ENCODE results near the gene FAM107A.
A peak's percentile ranks its signal among the peaks of the same experiment; 100 is the strongest.

The FAM107A gene

DNA sequence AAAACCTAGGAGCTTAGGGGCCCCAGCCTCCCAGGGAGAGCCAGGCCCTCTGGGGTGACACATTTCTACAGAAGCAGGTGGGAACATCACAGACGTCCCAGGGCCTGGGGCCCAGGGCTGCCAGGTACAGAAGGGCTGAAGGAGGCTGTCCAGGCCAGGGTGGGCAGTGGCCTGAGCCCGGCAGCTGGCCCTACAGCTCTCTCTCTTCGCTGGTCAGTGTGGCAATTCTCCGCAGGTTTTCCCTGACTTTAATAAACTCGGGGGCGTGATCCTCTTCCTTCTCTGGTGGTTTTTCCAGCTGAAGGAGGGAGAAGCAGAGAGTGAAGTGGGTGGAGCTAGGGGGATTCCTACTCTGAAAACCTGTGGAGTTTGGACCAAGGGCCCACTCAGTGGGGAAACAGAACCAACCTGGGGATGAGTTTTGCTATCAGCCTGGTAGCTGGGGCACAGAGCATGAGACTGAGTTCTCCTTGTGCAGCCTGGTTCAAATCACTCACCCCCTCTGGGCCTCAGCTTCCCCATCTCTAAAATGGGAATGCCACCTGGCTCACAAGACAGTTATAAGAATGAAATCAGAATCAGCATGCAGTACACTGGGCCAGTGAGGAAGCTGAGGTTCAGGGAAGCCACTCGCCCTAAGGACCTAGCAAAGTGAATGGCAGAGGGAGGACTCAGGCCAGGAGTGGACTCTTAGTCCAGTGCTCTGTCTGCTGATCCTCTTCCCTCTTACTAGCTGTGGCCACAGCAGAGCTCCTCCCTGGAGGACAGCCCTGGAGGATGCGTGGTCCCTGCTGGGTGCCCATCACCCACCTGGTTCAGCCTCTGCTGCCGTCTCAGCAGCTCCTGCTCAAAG, 10.6 kb downstream of the FAM107A start:
- H3K4me1 ChIP-seq (ENCODE audit: control insufficient read depth, insufficient read depth, low read length, poor library complexity, severe bottlenecking) = peaks cover 19% of the 10 kb centered on the region
- H3K4me3 ChIP-seq (ENCODE audit: extremely low read depth, insufficient read depth, low read length, poor library complexity, severe bottlenecking) = no peak overlapping the region
- no peaks in the 10 kb centered on the region for H3K9me3 ChIP-seq (ENCODE audit: control insufficient read depth, low read length)
- no peak overlapping the region for H3K27ac ChIP-seq (ENCODE audit: low read depth, low read length, severe bottlenecking)
- H3K36me3 ChIP-seq (ENCODE audit: control insufficient read depth, insufficient read depth, low read length) = no peaks in the 10 kb centered on the region
- 82 to 90% methylated on average over 9 of the region's 9 CpGs for WGBS, 2 experiments (ENCODE audit: insufficient coverage in 2 of 2)

DNA sequence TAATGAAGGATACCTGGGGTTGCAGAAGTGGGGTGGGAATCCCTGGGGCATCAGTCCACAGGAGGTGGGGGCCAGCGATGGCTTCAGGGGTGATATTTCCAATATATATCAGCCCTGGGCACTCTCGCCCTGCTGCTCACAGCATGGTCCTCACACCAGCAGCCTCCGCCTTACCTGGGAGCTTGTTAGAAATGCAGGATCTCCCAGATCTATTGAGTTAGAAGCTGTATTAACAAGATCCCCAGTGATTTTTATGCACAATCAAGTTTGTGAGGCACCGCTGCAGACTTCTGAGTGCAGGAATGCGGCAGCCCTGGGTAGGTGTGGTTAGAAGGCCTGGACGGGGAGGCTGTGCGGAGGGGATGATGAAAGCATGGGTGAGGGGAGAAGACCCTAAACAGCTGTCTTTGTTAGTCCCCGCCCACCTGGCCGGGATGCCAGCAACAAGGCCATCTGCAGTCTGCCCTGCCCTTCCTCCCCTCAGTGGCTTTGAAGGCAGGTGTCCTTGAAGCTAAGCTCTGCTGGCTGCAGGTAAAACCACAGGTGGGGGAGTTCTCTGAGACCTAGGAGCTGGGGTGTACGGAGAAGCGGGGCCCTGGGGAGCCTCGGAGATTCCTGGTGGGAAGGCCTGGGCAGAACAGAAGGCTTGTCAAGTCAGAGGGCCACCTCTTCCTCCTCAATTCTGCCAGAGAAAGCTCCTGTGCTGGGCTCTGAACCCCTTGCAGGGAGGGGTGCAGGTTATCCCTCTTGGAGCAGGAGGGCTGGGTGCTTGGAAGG, 11.4 kb downstream of the FAM107A start:
- Histone ChIP-seq H3K36me3 (ENCODE audit: control insufficient read depth, insufficient read depth, low read length) (no peaks in the 10 kb centered on the region), H3K9me3 (ENCODE audit: control insufficient read depth, low read length) (no peaks in the 10 kb centered on the region), H3K4me1 (ENCODE audit: control insufficient read depth, insufficient read depth, low read length, poor library complexity, severe bottlenecking) (peaks cover 22% of the 10 kb centered on the region), H3K27ac (ENCODE audit: low read depth, low read length, severe bottlenecking) (no peak overlapping the region), H3K4me3 (ENCODE audit: extremely low read depth, insufficient read depth, low read length, poor library complexity, severe bottlenecking) (no peak overlapping the region)
- 69 to 76% methylated on average over 5 to 10 of the region's 12 CpGs for WGBS, 2 experiments (ENCODE audit: insufficient coverage in 2 of 2)

DNA sequence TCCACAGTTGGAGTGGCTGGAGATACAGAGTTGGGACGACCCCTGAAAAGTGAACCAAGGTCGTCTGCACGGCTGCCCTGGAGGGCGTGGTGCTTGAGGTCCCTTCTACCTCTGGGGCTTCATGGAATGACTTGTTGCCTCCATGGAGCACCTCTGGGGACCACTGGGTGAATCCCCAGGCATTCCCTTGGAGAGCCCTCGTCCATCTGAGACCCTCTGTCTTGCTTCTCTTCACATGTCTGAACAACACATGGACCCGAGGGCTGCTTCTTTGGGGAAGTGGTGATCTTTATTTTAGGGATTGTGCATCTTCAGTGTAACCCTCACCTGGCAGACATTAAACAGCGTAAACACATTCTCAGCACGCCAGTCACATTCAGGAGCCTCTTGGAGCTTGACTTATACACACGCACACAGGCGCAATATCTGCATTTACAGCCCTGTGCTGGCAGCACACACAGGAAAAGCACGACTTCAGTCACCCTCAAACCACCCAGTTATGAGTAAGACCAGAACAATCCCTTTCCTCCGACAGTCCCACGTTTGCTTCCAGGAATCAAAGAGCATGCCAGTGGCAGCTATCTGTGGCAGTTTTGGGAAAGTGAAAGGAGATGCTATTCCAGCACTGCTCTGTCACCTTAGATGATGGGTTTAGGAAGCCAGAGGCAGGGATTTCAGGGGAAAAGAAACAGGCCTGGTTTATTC, 12.6 kb downstream of the FAM107A start:
- H3K9me3 ChIP-seq (ENCODE audit: control insufficient read depth, low read length) = no peaks in the 10 kb centered on the region
- peaks cover 22% of the 10 kb centered on the region for H3K4me1 ChIP-seq (ENCODE audit: control insufficient read depth, insufficient read depth, low read length, poor library complexity, severe bottlenecking)
- H3K4me3 ChIP-seq (ENCODE audit: extremely low read depth, insufficient read depth, low read length, poor library complexity, severe bottlenecking) = no peak overlapping the region
- 89 to 94% methylated on average over 10 of the region's 13 CpGs for WGBS, 2 experiments (ENCODE audit: insufficient coverage in 2 of 2)
- peak overlapping the region; percentile 66 for H3K27ac ChIP-seq (ENCODE audit: low read depth, low read length, severe bottlenecking)
- no peaks in the 10 kb centered on the region for H3K36me3 ChIP-seq (ENCODE audit: control insufficient read depth, insufficient read depth, low read length)

DNA sequence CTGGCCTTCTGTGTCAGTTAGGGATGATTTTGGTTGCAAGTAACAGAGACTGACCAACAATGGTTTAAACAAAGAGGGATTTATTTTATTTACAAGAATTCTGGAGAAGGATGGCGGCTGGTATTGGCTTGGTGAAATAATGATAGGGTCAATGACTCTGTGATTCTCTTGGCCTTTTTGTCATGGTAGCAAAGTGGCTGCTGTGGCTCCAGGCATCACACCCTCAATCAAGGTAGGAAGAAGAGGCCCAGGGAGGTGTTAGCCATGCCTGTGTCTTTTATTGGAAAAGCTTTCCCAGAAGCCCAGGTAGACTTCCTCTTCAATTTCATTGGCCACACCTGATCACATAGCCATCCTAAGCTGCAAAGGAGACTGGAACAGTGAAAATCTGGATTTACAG, 13.1 kb downstream of the FAM107A start:
- no peaks in the 10 kb centered on the region for H3K36me3 ChIP-seq (ENCODE audit: control insufficient read depth, insufficient read depth, low read length)
- peaks cover 22% of the 10 kb centered on the region for H3K4me1 ChIP-seq (ENCODE audit: control insufficient read depth, insufficient read depth, low read length, poor library complexity, severe bottlenecking)
- 100% methylated on average over 1 of the region's 1 CpG; no CpG with 5 or more reads in 1 of the 2 experiments for WGBS, 2 experiments (ENCODE audit: insufficient coverage in 2 of 2)
- H3K4me3 ChIP-seq (ENCODE audit: extremely low read depth, insufficient read depth, low read length, poor library complexity, severe bottlenecking) = no peak overlapping the region
- no peak overlapping the region for H3K27ac ChIP-seq (ENCODE audit: low read depth, low read length, severe bottlenecking)
- H3K9me3 ChIP-seq (ENCODE audit: control insufficient read depth, low read length) = no peaks in the 10 kb centered on the region

DNA sequence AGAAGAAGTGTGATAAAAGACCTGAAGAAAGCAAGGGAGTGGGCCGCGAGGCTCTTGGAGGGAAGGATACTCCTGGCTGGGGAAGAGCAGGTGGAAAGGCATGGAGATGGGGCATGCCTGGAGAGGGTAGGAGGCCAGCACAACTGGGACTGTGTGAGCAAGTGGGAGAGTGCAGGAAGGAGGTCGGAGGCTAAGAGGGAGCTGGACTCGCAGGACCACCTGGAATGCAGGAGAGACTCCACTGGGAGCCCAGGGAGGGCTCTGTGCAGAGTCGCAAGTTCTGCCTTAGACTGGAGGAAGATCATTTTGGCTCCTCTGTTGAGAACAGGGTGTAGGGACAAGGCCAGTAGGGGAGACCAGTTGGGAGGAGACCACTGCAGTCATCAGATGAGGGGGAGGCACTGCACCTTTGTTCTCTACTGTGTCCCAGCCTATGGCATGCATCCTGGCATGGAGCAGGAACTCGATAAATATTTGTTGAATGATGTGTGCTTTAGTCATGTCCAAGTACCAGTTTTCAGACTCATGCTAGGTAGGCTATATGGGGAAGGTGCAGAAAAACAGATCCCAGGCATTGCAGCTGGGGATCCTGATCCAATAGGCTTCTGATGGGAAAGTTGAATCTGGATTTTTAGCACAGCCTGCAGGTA, 13.7 kb downstream of the FAM107A start:
- H3K9me3 ChIP-seq (ENCODE audit: control insufficient read depth, low read length) = no peaks in the 10 kb centered on the region
- H3K4me1 ChIP-seq (ENCODE audit: control insufficient read depth, insufficient read depth, low read length, poor library complexity, severe bottlenecking) = peaks cover 22% of the 10 kb centered on the region
- 79 to 82% methylated on average over 6 of the region's 6 CpGs for WGBS, 2 experiments (ENCODE audit: insufficient coverage in 2 of 2)
- no peaks in the 10 kb centered on the region for H3K36me3 ChIP-seq (ENCODE audit: control insufficient read depth, insufficient read depth, low read length)
- no peak overlapping the region for H3K4me3 ChIP-seq (ENCODE audit: extremely low read depth, insufficient read depth, low read length, poor library complexity, severe bottlenecking)
- no peak overlapping the region for H3K27ac ChIP-seq (ENCODE audit: low read depth, low read length, severe bottlenecking)

DNA sequence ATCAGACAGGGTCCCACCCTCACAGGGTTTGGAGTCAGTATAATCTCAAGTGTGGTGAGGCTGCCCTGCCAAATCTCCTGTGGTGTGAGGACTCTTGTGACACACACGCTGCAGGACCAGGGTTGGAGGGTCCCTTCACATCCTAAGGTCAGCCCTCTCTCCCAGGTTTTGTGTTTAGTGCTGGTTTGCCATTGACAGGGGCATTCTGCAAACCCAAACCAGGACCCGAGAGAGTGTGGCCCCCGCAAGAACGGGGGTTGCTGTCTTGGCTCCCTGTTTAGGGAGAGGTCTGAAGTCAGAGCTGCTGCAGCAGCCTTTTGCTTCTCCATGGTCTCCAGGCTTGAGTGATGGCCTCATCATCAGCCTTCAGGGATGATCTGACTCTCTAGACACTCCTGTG, 14.7 kb downstream of the FAM107A start:
- H3K4me1 ChIP-seq (ENCODE audit: control insufficient read depth, insufficient read depth, low read length, poor library complexity, severe bottlenecking) = peaks cover 22% of the 10 kb centered on the region
- WGBS, 2 experiments (ENCODE audit: insufficient coverage in 2 of 2) = 84 to 96% methylated on average over 3 of the region's 4 CpGs
- no peak overlapping the region for H3K27ac ChIP-seq (ENCODE audit: low read depth, low read length, severe bottlenecking)
- no peaks in the 10 kb centered on the region for H3K36me3 ChIP-seq (ENCODE audit: control insufficient read depth, insufficient read depth, low read length)
- no peaks in the 10 kb centered on the region for H3K9me3 ChIP-seq (ENCODE audit: control insufficient read depth, low read length)
- H3K4me3 ChIP-seq (ENCODE audit: extremely low read depth, insufficient read depth, low read length, poor library complexity, severe bottlenecking) = no peak overlapping the region

DNA sequence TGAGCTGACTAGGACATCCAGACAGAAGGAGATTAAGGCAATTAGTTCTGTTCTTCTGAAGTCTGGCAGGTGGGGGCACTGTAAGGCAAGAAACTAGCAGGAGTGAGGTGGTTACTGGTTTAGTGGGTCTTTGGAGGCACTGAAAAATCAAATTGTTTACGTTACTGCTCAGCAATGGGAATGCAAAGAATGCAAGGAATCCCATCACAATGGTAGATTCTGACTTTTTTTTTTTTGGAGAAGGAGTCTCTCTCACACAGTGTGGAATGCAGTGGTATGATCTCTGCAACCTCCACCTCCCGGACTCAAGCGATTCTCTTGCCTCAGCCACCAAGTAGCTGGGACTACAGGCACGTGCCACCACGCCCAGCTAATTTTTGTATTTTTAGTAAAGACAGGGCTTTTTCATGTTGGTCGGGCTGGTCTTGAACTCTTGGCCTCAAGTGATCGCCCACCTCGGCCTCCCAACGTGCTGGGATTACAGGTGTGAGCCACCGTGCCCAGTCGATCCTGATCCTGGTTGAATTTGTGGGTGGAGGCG, 16.4 kb downstream of the FAM107A start:
- Histone ChIP-seq H3K36me3 (ENCODE audit: control insufficient read depth, insufficient read depth, low read length) (no peaks in the 10 kb centered on the region), H3K4me1 (ENCODE audit: control insufficient read depth, insufficient read depth, low read length, poor library complexity, severe bottlenecking) (peaks cover 18% of the 10 kb centered on the region), H3K4me3 (ENCODE audit: extremely low read depth, insufficient read depth, low read length, poor library complexity, severe bottlenecking) (no peak overlapping the region), H3K27ac (ENCODE audit: low read depth, low read length, severe bottlenecking) (peak overlapping the region; percentile 85), H3K9me3 (ENCODE audit: control insufficient read depth, low read length) (no peaks in the 10 kb centered on the region)
- 62 to 63% methylated on average over 9 to 10 of the region's 12 CpGs for WGBS, 2 experiments (ENCODE audit: insufficient coverage in 2 of 2)

DNA sequence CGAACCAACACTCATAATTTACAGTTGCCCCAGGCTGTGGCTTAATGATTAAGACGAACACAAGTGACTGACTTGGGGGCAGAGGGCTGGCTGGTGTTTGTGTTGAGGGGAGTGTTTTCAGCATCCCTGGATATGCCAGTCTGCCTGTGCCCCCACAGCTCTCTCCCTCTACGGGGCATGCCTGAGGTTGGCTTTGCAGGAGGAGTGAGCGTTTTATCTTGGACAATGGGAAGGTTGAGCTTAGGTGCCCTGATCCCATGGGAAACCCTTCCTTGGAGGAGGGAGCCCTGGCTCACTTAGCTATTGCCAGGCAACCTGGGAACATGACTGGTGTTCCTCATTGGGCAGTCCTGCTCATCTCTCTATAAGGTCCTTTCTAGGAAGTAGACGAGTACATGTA, 17.6 kb downstream of the FAM107A start:
- WGBS, 2 experiments (ENCODE audit: insufficient coverage in 2 of 2) = 67 to 90% methylated on average over 1 to 2 of the region's 5 CpGs
- H3K27ac ChIP-seq (ENCODE audit: low read depth, low read length, severe bottlenecking) = no peak overlapping the region
- no peak overlapping the region for H3K4me3 ChIP-seq (ENCODE audit: extremely low read depth, insufficient read depth, low read length, poor library complexity, severe bottlenecking)
- no peaks in the 10 kb centered on the region for H3K9me3 ChIP-seq (ENCODE audit: control insufficient read depth, low read length)
- H3K4me1 ChIP-seq (ENCODE audit: control insufficient read depth, insufficient read depth, low read length, poor library complexity, severe bottlenecking) = peaks cover 6% of the 10 kb centered on the region
- H3K36me3 ChIP-seq (ENCODE audit: control insufficient read depth, insufficient read depth, low read length) = no peaks in the 10 kb centered on the region

DNA sequence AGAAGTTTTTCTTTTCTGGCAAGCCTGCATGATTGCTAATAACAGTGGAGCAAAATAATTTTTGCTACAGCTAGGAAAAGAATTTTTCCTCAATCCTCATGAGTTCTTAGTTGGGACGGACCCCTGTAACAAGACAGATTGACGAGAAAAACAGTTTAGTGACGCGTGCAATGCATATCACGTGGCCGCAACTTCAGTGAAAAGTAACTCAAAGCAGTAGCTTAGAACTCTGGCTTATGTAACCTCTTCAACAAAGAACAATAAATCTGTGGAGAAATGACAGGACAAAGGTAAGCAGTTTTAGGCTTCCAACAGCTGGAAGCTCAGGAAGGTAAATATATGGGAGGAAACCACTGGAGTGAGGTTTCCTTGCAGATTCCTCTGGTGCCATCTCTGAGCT, 19.7 kb downstream of the FAM107A start:
- no peak overlapping the region for H3K4me3 ChIP-seq (ENCODE audit: extremely low read depth, insufficient read depth, low read length, poor library complexity, severe bottlenecking)
- 97% methylated on average over 5 to 6 of the region's 6 CpGs for WGBS, 2 experiments (ENCODE audit: insufficient coverage in 2 of 2)
- H3K36me3 ChIP-seq (ENCODE audit: control insufficient read depth, insufficient read depth, low read length) = no peaks in the 10 kb centered on the region
- no peaks in the 10 kb centered on the region for H3K9me3 ChIP-seq (ENCODE audit: control insufficient read depth, low read length)
- peaks cover 3% of the 10 kb centered on the region for H3K4me1 ChIP-seq (ENCODE audit: control insufficient read depth, insufficient read depth, low read length, poor library complexity, severe bottlenecking)
- H3K27ac ChIP-seq (ENCODE audit: low read depth, low read length, severe bottlenecking) = no peak overlapping the region

DNA sequence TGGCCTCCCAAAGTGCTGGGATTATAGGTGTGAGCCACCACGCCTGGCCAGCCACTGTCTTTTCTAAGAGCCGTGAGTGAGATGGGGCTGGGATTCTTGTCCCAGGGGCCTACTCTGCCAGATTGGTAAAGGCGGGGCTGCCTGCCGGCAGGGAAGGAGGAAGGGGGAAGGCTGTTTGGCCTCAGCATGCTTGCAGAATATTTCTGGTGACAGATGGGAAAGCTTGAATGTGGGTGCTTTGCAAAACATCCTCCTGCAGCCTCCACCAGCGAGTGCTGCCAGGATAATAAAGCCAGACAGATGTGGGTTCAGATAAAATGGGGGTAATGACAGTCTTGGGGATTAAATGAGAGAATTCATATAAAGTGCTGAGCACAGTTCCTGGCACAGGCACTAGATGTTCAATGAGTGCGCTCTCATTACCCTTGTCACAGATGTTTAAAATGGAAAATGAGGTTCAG, 20.4 kb downstream of the FAM107A start:
- 66 to 72% methylated on average over 4 to 6 of the region's 6 CpGs for WGBS, 2 experiments (ENCODE audit: insufficient coverage in 2 of 2)
- Histone ChIP-seq H3K36me3 (ENCODE audit: control insufficient read depth, insufficient read depth, low read length) (no peaks in the 10 kb centered on the region), H3K9me3 (ENCODE audit: control insufficient read depth, low read length) (no peaks in the 10 kb centered on the region), H3K27ac (ENCODE audit: low read depth, low read length, severe bottlenecking) (no peak overlapping the region), H3K4me3 (ENCODE audit: extremely low read depth, insufficient read depth, low read length, poor library complexity, severe bottlenecking) (no peak overlapping the region), H3K4me1 (ENCODE audit: control insufficient read depth, insufficient read depth, low read length, poor library complexity, severe bottlenecking) (peaks cover 3% of the 10 kb centered on the region)
